ENCODE data around the gene PBXIP1.

PBXIP1 gene

GRCh38 chr1:154998201-154998780 lies 42.4 kb upstream of the PBXIP1 start:
- ATAC-seq = no peak
- TF ChIP-seq TCF4 (CRISPR knock-in tag; IDR thresholded peaks at IDR 0.05; ENCODE audit: borderline replicate concordance) (no peak), RARB (CRISPR knock-in tag; IDR thresholded peaks at IDR 0.05) (no peak), TOX (CRISPR knock-in tag; IDR thresholded peaks at IDR 0.05; ENCODE audit: borderline replicate concordance) (no peak), ZNF70 (CRISPR knock-in tag; IDR thresholded peaks at IDR 0.05) (no peak), PPARA (CRISPR knock-in tag; IDR thresholded peaks at IDR 0.05; ENCODE audit: borderline replicate concordance) (no peak), ESRRG (CRISPR knock-in tag; IDR thresholded peaks at IDR 0.05) (no peak)

DNA sequence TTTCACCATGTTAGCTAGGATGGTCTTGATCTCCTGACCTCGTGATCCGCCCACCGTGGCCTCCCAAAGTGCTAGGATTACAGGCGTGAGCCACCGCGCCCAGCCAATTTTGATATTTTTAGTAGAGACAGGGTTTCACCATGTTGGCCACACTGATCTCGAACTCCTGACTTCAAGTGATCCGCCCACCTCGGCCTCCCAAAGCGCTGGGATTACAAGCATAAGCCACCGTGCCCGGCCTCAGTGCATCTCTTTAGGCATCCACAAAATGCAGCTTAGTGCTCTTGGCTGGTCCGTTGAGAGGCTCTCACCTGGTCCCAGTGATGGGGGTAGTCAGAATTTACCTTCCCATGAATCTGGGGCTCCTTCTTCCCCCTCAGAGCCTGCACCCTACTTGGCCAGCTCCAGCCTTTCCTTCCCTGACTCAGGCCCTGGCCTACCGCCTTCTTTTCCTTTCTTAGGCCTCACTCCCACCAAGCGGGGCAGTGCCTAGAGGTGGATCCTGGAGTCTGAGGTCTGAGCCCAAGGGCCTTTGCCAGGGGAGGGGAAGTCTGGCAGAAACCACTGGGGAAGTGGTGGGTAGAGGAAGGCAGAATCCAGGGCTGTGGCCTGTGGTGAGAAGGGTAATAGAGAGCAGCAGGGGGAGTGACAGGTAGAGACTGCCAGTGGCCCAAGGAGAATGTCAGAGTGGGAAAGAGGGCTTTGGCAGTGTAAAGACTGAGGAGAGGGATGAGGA lies 41.2 kb upstream of the PBXIP1 start:
- TF ChIP-seq OSR1 (CRISPR knock-in tag; IDR thresholded peaks at IDR 0.05) (no peak), CSRNP3 (CRISPR knock-in tag; IDR thresholded peaks at IDR 0.05) (no peak), TOX (CRISPR knock-in tag; IDR thresholded peaks at IDR 0.05; ENCODE audit: borderline replicate concordance) (no peak), ZC3H10 (CRISPR knock-in tag; IDR thresholded peaks at IDR 0.05) (no peak)
- no peak for ATAC-seq

- ATAC-seq = peak; percentile 40
- TF ChIP-seq TOX (CRISPR knock-in tag; IDR thresholded peaks at IDR 0.05; ENCODE audit: borderline replicate concordance) = peak; percentile 5; the same call in 1 of the 2 replicates
Observed at GRCh38 chr1:154995301-154995983, 39.5 kb upstream of the PBXIP1 start.

GRCh38 chr1:154994591-154994990 lies 38.7 kb upstream of the PBXIP1 start:
- no peak for ATAC-seq

More at GRCh38 chr1:154994591-154994990, 38.7 kb upstream of the PBXIP1 start:
- TF ChIP-seq RARB (CRISPR knock-in tag; IDR thresholded peaks at IDR 0.05) = no peak
- TF ChIP-seq TOX (CRISPR knock-in tag; IDR thresholded peaks at IDR 0.05; ENCODE audit: borderline replicate concordance) = no peak
- TF ChIP-seq CSDC2 (CRISPR knock-in tag; IDR thresholded peaks at IDR 0.05) = no peak
- TF ChIP-seq ZFP3 (CRISPR knock-in tag; IDR thresholded peaks at IDR 0.05) = no peak
- no peak for TF ChIP-seq ZNF565 (CRISPR knock-in tag; conservative IDR thresholded peaks at IDR 0.05; ENCODE audit: low read depth)
- TF ChIP-seq CREB5 (CRISPR knock-in tag; IDR thresholded peaks at IDR 0.05; ENCODE audit: low read depth) = no peak
- TF ChIP-seq ZC3H10 (CRISPR knock-in tag; IDR thresholded peaks at IDR 0.05) = no peak
- TF ChIP-seq CSRNP3 (CRISPR knock-in tag; IDR thresholded peaks at IDR 0.05) = no peak
- no peak for TF ChIP-seq ARNTL (CRISPR knock-in tag; IDR thresholded peaks at IDR 0.05; ENCODE audit: borderline replicate concordance, low read depth)
- TF ChIP-seq PATZ1 (CRISPR knock-in tag; IDR thresholded peaks at IDR 0.05; ENCODE audit: borderline replicate concordance) = no peak
- no peak for TF ChIP-seq ZNF70 (CRISPR knock-in tag; IDR thresholded peaks at IDR 0.05)
- no peak for TF ChIP-seq ESRRG (CRISPR knock-in tag; IDR thresholded peaks at IDR 0.05)
- TF ChIP-seq ISL1 (CRISPR knock-in tag; IDR thresholded peaks at IDR 0.05) = no peak

All from SK-N-SH treated with all-trans-retinoic acid at 6 μM for 48 hours (cell line).